ENCODE results near the gene NEURL3. TPM values are rescaled to one million over a fixed set of nuclear protein-coding genes. Genes with fewer than 3 reads are reported as not detected.

Gene NEURL3
- total and polyA plus RNA-seq, 2 donors (not counting 1 experiment from before 2014, with no cell fraction given), result not detected

DNA sequence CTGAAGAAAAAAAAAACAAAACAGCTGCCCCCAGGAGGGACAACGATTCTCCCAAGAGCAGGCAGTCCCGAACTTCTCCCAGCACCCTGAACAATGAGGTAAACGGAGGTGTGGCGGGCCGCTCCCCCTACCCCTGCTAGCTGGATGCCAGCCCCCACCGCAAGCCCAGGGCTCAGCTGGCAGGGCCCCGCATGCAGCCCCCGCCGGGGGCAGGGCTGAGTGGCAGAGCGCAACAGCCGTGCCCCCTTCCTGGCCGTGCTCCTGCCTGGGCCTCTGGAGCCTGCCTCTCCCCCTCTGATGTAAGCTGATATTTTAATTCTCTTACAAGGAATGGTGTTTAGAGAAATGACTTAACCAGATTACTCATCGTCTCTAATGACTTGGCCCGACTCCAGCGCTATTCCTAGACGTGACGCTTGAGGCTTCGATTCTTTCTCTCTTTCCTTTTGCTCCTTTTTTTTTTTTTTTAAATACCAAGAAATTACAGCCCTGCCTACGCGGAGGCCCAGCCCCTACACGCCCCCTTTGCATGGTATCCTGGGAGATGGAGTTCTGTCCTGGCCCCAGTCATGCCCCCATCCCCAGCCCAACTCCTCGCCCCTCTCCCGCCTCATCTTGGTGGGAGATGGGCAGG lies 26.8 kb upstream of the NEURL3 start:
- peak; percentile 31 for ATAC-seq (ENCODE audit: low read depth)
- H3K9ac ChIP-seq (ENCODE audit: low read length), result peak overlapping the region; percentile 55
- no peaks in the 10 kb centered on the region for H3K27me3 ChIP-seq (replicated peaks in 1 of 4; ENCODE audit: control extremely low read depth in 1 of 4, control insufficient read depth in 3 of 4, insufficient read depth in 4 of 4, low read length in 3 of 4)
- TF ChIP-seq, protein P1, sequence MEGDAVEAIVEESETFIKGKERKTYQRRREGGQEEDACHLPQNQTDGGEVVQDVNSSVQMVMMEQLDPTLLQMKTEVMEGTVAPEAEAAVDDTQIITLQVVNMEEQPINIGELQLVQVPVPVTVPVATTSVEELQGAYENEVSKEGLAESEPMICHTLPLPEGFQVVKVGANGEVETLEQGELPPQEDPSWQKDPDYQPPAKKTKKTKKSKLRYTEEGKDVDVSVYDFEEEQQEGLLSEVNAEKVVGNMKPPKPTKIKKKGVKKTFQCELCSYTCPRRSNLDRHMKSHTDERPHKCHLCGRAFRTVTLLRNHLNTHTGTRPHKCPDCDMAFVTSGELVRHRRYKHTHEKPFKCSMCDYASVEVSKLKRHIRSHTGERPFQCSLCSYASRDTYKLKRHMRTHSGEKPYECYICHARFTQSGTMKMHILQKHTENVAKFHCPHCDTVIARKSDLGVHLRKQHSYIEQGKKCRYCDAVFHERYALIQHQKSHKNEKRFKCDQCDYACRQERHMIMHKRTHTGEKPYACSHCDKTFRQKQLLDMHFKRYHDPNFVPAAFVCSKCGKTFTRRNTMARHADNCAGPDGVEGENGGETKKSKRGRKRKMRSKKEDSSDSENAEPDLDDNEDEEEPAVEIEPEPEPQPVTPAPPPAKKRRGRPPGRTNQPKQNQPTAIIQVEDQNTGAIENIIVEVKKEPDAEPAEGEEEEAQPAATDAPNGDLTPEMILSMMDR (IDR thresholded peaks at IDR 0.05), result no peak
- no peak for TF ChIP-seq EZH2 (IDR thresholded peaks at IDR 0.05; ENCODE audit: borderline replicate concordance, insufficient read depth, low read depth, low read length, poor library complexity, severe bottlenecking)
- peak overlapping the region; percentile 34 for H3K27ac Mint-ChIP-seq
- no peaks in the 10 kb centered on the region for H3K9me3 Mint-ChIP-seq (ENCODE audit: insufficient read depth)
- intact Hi-C loops (cut with micrococcal nuclease), result loop anchor here (10.0 kb wide), 1 partner anchor 207 kb away; the partner anchor contains the start of gene ITPRIPL1
- H3K27me3 Mint-ChIP-seq, result no peaks in the 10 kb centered on the region
- no peak overlapping the region for H3K27ac ChIP-seq (ENCODE audit: low read length in 2 of 2)
- H3K4me3 ChIP-seq (ENCODE audit: control extremely low read depth in 1 of 5, extremely low read depth in 1 of 5, insufficient read depth in 1 of 5, low read depth in 2 of 5, low read length in 4 of 5), result peak overlapping the region in 4 of 5 experiments; percentile 27 to 49 (median 38)
- H3K4me2 ChIP-seq (replicated peaks; ENCODE audit: low read depth, low read length, poor library complexity, severe bottlenecking), result peak overlapping the region; percentile 80
- H3K9me3 ChIP-seq (ENCODE audit: control extremely low read depth in 1 of 3, control insufficient read depth in 2 of 3, insufficient read depth in 1 of 3, low read length in 2 of 3), result no peaks in the 10 kb centered on the region
- no peaks in the 10 kb centered on the region for H3K36me3 ChIP-seq (replicated peaks in 1 of 2; ENCODE audit: control extremely low read depth in 1 of 2, control insufficient read depth in 1 of 2, extremely low read depth in 1 of 2, insufficient read depth in 2 of 2, low read length in 1 of 2)
- 10% methylated on average over 5 of the region's 23 CpGs for WGBS (ENCODE audit: insufficient coverage)
- no peaks in the 10 kb centered on the region for H3K79me2 ChIP-seq (ENCODE audit: control insufficient read depth, insufficient read depth, low read length)
- H3K4me1 ChIP-seq (ENCODE audit: control insufficient read depth in 2 of 2, insufficient read depth in 2 of 2, low read length in 2 of 2), result peaks cover 27 to 48% of the 10 kb centered on the region in 2 donors
- CTCF ChIA-PET, result interaction anchor here (1.0 to 9.1 kb wide), 5 partner anchors 10 to 25 kb away, joined by 3 to 84 read pairs (median 3); no protein-coding TSS in a partner anchor
- POLR2A ChIA-PET, result interaction anchor here (0.7 to 1.1 kb wide), 4 partner anchors 9 to 414 kb away, joined by 4 to 6 read pairs (median 4); no protein-coding TSS in a partner anchor
- H2AFZ ChIP-seq (ENCODE audit: insufficient read depth, low read depth, low read length, poor library complexity, severe bottlenecking), result peak overlapping the region; percentile 66
- peaks cover 50% of the 10 kb centered on the region for H3K4me1 Mint-ChIP-seq
- H3K4me3 Mint-ChIP-seq, result peak overlapping the region; percentile 51
- no peaks in the 10 kb centered on the region for H4K20me1 ChIP-seq (ENCODE audit: control insufficient read depth, insufficient read depth, low read length, poor library complexity, severe bottlenecking)
- peak; percentile 83 for DNase-seq

DNA sequence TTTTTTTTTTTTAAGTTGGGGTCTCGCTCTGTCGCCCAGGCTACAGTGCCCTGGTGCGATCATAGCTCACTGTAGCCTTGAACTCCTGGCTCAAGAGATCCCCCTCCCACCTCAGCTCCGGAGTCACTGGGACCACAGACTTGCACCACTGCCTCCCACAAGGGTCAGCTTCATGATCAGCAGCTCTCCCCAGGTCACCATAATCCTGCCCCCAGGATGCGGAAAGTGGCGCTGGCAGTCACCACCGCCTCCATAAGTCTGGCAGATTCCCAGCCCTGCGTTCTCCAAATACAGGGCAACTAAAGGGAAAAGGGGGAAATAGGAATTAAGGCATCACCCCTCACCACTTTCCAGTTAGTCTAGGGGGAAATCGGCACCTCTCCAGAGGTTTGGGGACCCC lies 26.2 kb upstream of the NEURL3 start:
- H3K4me1 ChIP-seq (ENCODE audit: control insufficient read depth in 2 of 2, insufficient read depth in 2 of 2, low read length in 2 of 2), result peaks cover 30 to 53% of the 10 kb centered on the region in 2 donors
- peak overlapping the region; percentile 66 for H2AFZ ChIP-seq (ENCODE audit: insufficient read depth, low read depth, low read length, poor library complexity, severe bottlenecking)
- H3K27me3 Mint-ChIP-seq, result no peaks in the 10 kb centered on the region
- H3K9me3 ChIP-seq (ENCODE audit: control extremely low read depth in 1 of 3, control insufficient read depth in 2 of 3, insufficient read depth in 1 of 3, low read length in 2 of 3), result no peaks in the 10 kb centered on the region
- DNase-seq (no peak), ATAC-seq (ENCODE audit: low read depth) (no peak)
- intact Hi-C loops (cut with micrococcal nuclease), result loop anchor here (10.0 kb wide), 1 partner anchor 207 kb away; the partner anchor contains the start of gene ITPRIPL1
- POLR2A ChIA-PET, result interaction anchor here (0.7 to 1.6 kb wide), 4 partner anchors 9 to 414 kb away, joined by 4 to 6 read pairs (median 4); no protein-coding TSS in a partner anchor
- H4K20me1 ChIP-seq (ENCODE audit: control insufficient read depth, insufficient read depth, low read length, poor library complexity, severe bottlenecking), result no peaks in the 10 kb centered on the region
- no peaks in the 10 kb centered on the region for H3K79me2 ChIP-seq (ENCODE audit: control insufficient read depth, insufficient read depth, low read length)
- no peaks in the 10 kb centered on the region for H3K9me3 Mint-ChIP-seq (ENCODE audit: insufficient read depth)
- 88% methylated on average over 6 of the region's 9 CpGs for WGBS (ENCODE audit: insufficient coverage)
- CTCF ChIA-PET, result interaction anchor here (1.0 to 9.1 kb wide), 7 partner anchors 8 to 26 kb away, joined by 3 to 84 read pairs (median 4); no protein-coding TSS in a partner anchor
- peaks cover 54% of the 10 kb centered on the region for H3K4me1 Mint-ChIP-seq
- H3K27ac ChIP-seq (ENCODE audit: low read length in 2 of 2), result no peak overlapping the region
- H3K27ac Mint-ChIP-seq, result peak overlapping the region; percentile 32
- H3K36me3 ChIP-seq (replicated peaks in 1 of 2; ENCODE audit: control extremely low read depth in 1 of 2, control insufficient read depth in 1 of 2, extremely low read depth in 1 of 2, insufficient read depth in 2 of 2, low read length in 1 of 2), result no peaks in the 10 kb centered on the region
- H3K4me3 Mint-ChIP-seq, result peak overlapping the region; percentile 19
- peak overlapping the region; percentile 55 for H3K9ac ChIP-seq (ENCODE audit: low read length)
- TF ChIP-seq, protein P1 (IDR thresholded peaks at IDR 0.05), result no peak
- no peak for TF ChIP-seq EZH2 (IDR thresholded peaks at IDR 0.05; ENCODE audit: borderline replicate concordance, insufficient read depth, low read depth, low read length, poor library complexity, severe bottlenecking)
- H3K4me3 ChIP-seq (ENCODE audit: control extremely low read depth in 1 of 5, extremely low read depth in 1 of 5, insufficient read depth in 1 of 5, low read depth in 2 of 5, low read length in 4 of 5), result peak overlapping the region in 3 of 5 experiments; percentile 27 to 49 (median 46)
- peak overlapping the region; percentile 80 for H3K4me2 ChIP-seq (replicated peaks; ENCODE audit: low read depth, low read length, poor library complexity, severe bottlenecking)
- H3K27me3 ChIP-seq (replicated peaks in 1 of 4; ENCODE audit: control extremely low read depth in 1 of 4, control insufficient read depth in 3 of 4, insufficient read depth in 4 of 4, low read length in 3 of 4), result no peaks in the 10 kb centered on the region

All from B cell (primary cell).